ENCODE results near the gene STX2. TPM values are rescaled to one million over a fixed set of nuclear protein-coding genes. Genes with fewer than 3 reads are reported as not detected.
A peak's percentile ranks its signal among the peaks of the same experiment; 100 is the strongest.
"Not testable (repeated sequence)": the region's sequence is repeated elsewhere in the genome, so short reads cannot be mapped to it uniquely, and the experiment has no call there.

The STX2 gene
- total RNA-seq, 2 experiments from 2014 or later: 22.4 to 23.0 TPM

DNA sequence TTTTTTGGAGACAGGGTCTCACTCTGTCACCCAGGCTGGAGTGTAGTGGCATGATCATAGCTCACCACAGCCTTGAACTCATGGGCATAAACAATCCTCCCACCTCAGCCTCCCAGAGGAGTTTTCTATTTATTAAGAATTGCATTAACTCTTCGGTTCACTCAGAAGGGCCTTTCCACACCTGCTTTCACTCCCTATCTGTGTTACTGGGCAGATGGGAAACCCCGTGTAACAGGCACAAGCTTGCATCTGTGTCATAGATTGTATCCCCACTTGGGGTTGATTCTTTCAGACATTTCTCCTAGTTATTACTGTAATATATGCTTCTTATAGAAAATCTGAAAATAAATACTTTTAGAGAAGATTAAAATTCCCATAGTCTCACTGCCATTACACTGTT lies 38.7 kb downstream of the STX2 start:
- ChIA-PET POLR2A (interaction anchor here (1.2 kb wide), 1 partner anchor 36 kb away, joined by 4 read pairs; no protein-coding TSS in a partner anchor), CTCF (interaction anchor here (0.8 to 1.9 kb wide), 2 partner anchors 20 to 99 kb away, joined by 3 to 5 read pairs; no protein-coding TSS in a partner anchor)
- H3K9me3 Mint-ChIP-seq: no peaks in the 10 kb centered on the region
- H3K4me3 Mint-ChIP-seq: no peak overlapping the region
- peaks cover 60% of the 10 kb centered on the region for H3K36me3 Mint-ChIP-seq (ENCODE audit: low read depth)
- DNase-seq: no peak
- H3K27me3 Mint-ChIP-seq: no peaks in the 10 kb centered on the region
- peaks cover 23% of the 10 kb centered on the region for H3K4me1 Mint-ChIP-seq
- H3K27ac Mint-ChIP-seq: no peak overlapping the region

DNA sequence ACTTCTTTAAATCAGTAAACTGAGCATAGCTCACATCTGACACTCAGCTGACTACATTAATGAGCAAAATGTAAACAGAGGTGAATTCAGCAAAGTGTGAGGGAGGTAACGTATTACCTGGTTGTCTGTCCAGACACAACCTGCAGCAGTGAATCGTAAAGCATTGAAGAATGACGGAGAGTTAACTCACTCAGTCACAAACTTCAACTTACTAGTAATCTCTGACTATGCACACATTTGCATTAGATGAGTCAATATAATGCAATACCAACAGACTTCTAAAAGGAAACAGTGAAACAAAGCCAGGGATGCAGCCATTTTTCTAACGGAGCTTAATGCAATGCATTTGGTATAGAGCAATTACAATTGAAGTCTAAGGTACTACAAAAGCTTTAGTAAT lies 40.0 kb downstream of the STX2 start:
- CTCF ChIA-PET: interaction anchor here (1.9 kb wide), 2 partner anchors 21 to 27 kb away, joined by 5 read pairs; no protein-coding TSS in a partner anchor
- Mint-ChIP-seq H3K9me3 (no peaks in the 10 kb centered on the region), H3K4me3 (no peak overlapping the region), H3K27ac (no peak overlapping the region), H3K4me1 (peaks cover 18% of the 10 kb centered on the region), H3K27me3 (no peaks in the 10 kb centered on the region), H3K36me3 (ENCODE audit: low read depth) (peaks cover 53% of the 10 kb centered on the region)
- POLR2A ChIA-PET: interaction anchor here (0.7 kb wide), 1 partner anchor 229 kb away, joined by 3 read pairs; no protein-coding TSS in a partner anchor
- no peak for DNase-seq

DNA sequence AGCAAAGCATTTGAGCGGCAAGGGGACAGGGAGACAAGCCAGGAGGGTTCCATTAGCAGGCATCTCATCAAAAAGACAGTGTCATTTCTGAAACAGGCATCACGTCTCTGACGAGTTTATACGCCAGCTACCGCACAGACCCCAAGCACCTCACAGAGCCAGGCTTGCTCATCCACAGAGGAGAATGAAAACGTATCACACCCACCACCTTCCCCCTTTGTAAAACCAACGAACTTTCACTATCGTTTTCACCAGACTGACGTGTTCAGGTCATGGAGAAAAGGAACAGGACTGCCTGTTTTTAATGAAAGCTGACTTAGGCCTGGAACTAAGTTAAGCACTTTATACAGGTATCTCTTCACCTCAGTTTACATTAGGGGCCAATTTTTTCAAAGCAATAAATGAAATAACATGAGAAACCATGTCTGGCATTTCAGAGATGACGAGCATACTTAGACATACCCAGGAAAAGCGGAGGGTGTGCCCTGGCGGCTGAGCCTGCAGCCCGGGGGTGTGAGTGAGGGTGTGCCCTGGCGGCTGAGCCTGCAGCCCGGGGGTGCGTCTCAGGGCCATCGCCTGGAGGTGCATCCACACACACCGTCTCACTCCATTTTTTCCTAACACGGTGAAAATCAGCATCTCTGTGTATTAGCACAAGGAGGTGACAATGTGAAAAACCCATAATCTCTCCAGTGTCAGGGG lies 41.9 kb downstream of the STX2 start:
- H3K36me3 Mint-ChIP-seq (ENCODE audit: low read depth): peaks cover 52% of the 10 kb centered on the region
- H3K27me3 Mint-ChIP-seq: no peaks in the 10 kb centered on the region
- peak; percentile 64 for DNase-seq
- peak overlapping the region; percentile 65 for H3K4me3 Mint-ChIP-seq
- H3K4me1 Mint-ChIP-seq: peaks cover 22% of the 10 kb centered on the region
- POLR2A ChIA-PET: interaction anchor here (0.9 to 1.4 kb wide), 3 partner anchors 10 to 74 kb away, joined by 3 to 5 read pairs (median 5); no protein-coding TSS in a partner anchor
- H3K27ac Mint-ChIP-seq: peak overlapping the region; percentile 85
- CTCF ChIA-PET: interaction anchor here (0.9 to 1.1 kb wide), 2 partner anchors 23 to 29 kb away, joined by 5 read pairs; no protein-coding TSS in a partner anchor
- no peaks in the 10 kb centered on the region for H3K9me3 Mint-ChIP-seq

DNA sequence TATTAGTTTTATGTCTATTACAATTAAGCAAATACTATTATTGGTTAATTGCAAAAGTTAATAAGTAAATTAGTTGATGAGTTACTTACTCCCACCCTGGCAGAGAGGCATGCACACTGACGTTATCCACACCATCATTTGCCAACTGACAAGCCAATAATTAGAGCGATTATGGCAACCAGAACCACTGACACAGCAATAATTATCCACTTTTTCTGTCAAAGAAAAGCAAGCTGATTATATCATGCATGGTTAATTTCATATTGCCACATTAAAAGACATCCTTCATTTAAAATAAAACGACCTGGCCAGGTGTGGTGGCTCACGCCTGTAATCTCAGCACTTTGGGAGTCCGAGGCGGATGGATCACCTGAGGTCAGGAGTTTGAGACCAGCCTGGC lies 43.1 kb downstream of the STX2 start:
- CTCF ChIA-PET: interaction anchor here (0.8 kb wide), 1 partner anchor 48 kb away, joined by 3 read pairs; no protein-coding TSS in a partner anchor
- H3K36me3 Mint-ChIP-seq (ENCODE audit: low read depth): peaks cover 50% of the 10 kb centered on the region
- peaks cover 22% of the 10 kb centered on the region for H3K4me1 Mint-ChIP-seq
- DNase-seq: no peak
- no peaks in the 10 kb centered on the region for H3K27me3 Mint-ChIP-seq
- no peak overlapping the region for H3K4me3 Mint-ChIP-seq
- POLR2A ChIA-PET: interaction anchor here (0.9 to 1.4 kb wide), 2 partner anchors 9 to 75 kb away, joined by 3 to 5 read pairs; no protein-coding TSS in a partner anchor
- H3K9me3 Mint-ChIP-seq: no peaks in the 10 kb centered on the region
- H3K27ac Mint-ChIP-seq: no peak overlapping the region

DNA sequence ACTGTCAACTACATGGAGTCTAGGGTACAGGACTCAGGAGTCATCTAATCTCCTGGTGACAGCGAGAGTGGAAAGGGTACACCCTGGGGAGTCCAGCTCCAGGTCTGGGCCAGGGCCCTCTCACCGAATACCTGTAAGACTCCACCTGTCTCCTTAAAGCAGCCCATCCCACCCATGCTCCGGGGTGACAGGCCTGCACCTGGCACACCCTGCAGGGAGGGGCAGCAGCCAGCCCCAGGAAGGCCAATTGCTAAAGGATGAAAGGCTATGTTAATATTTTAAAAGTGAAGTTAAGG lies 45.5 kb downstream of the STX2 start:
- Mint-ChIP-seq H3K27me3 (no peaks in the 10 kb centered on the region), H3K4me3 (no peak overlapping the region), H3K27ac (peak overlapping the region; percentile 31), H3K36me3 (ENCODE audit: low read depth) (peaks cover 40% of the 10 kb centered on the region), H3K4me1 (peaks cover 22% of the 10 kb centered on the region), H3K9me3 (no peaks in the 10 kb centered on the region)
- DNase-seq: no peak
- POLR2A ChIA-PET: no interaction called here
- CTCF ChIA-PET: no interaction called here

DNA sequence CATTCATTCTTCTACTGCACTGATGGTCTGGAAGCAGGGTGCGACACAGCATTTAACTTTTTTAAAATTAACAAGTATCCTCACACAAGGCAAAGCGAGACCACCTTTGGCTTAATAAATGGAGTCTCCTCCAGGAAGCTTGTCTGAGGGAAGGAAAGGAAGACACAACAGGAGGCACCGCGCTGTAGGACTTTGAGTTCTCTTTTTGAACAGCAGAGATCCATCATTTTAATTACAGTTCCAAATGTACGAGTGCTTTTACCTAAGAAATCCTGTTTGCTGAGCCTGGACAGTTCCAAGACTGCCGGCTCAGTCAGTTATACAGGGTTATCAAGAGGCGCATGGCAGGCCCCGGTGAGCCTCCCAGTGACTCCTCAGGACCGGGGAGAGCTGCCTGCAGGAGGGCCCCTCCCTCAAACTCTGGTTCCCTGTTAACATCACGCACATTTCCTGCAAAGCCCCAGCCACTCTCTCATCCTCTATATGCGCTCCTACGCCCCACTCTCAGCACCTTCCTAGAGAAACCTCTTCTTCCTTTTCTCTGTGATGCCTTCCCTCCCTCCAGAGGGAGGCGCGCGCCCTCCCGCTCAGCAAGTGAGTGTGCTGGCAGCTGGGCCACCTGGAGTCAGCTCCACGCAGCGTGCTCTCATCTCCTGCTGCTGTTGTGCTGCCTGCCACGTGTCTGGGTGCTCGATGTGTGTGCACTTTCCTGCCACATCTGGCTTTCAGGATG lies 46.1 kb downstream of the STX2 start:
- DNase-seq: no peak
- Mint-ChIP-seq H3K4me1 (peaks cover 20% of the 10 kb centered on the region), H3K9me3 (no peaks in the 10 kb centered on the region), H3K27me3 (no peaks in the 10 kb centered on the region), H3K36me3 (ENCODE audit: low read depth) (peaks cover 42% of the 10 kb centered on the region), H3K4me3 (no peak overlapping the region), H3K27ac (peak overlapping the region; percentile 31)
- ChIA-PET CTCF (no interaction called here), POLR2A (no interaction called here)

DNA sequence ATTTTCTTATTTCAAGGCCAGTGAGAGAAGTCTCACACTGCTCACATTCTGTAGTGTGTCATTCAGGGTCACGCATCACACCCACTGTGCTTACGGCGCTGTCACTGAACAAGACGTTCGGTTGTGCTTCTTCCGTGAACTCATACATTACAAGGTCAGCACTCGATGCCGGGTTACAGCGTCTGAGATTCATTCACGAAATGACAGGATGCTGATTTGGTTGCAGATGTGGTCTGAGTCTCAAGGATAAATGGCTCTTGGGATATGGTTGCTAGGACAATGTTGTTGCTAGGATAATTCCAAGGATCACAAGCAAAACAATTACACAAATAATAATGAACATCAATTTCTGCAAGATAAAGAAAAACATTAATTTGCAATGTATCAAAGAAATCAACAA lies 47.4 kb downstream of the STX2 start:
- Mint-ChIP-seq H3K27ac (no peak overlapping the region), H3K36me3 (ENCODE audit: low read depth) (peaks cover 38% of the 10 kb centered on the region), H3K27me3 (no peaks in the 10 kb centered on the region), H3K9me3 (no peaks in the 10 kb centered on the region), H3K4me1 (peaks cover 6% of the 10 kb centered on the region), H3K4me3 (no peak overlapping the region)
- ChIA-PET POLR2A (no interaction called here), CTCF (no interaction called here)
- no peak for DNase-seq

DNA sequence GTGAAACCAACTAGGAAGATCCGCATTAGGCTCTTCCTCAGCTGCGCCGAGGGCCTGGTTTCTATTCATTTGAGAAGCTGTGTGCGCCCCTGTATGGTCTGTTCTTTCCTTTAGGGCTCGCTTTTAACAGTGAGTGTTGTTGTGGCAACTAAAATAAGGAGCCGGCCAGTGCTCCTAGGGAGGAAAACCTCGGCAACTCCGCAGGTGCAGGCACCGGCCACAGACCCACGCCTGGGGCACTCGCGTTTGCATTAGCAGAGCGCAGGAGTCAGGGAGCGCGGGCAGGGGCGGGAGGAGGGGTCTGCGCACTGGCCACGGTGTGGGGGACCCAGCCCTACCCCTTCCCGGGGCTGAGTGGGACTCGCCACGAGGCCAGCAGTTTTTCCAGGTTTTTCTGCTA lies 50.5 kb downstream of the STX2 start:
- CTCF ChIA-PET: no interaction called here
- no peaks in the 10 kb centered on the region for H3K27me3 Mint-ChIP-seq
- POLR2A ChIA-PET: no interaction called here
- DNase-seq: no peak
- H3K27ac Mint-ChIP-seq: no peak overlapping the region
- peaks cover 7% of the 10 kb centered on the region for H3K9me3 Mint-ChIP-seq
- H3K4me3 Mint-ChIP-seq: no peak overlapping the region
- peaks cover 45% of the 10 kb centered on the region for H3K36me3 Mint-ChIP-seq (ENCODE audit: low read depth)
- H3K4me1 Mint-ChIP-seq: peaks cover 3% of the 10 kb centered on the region

DNA sequence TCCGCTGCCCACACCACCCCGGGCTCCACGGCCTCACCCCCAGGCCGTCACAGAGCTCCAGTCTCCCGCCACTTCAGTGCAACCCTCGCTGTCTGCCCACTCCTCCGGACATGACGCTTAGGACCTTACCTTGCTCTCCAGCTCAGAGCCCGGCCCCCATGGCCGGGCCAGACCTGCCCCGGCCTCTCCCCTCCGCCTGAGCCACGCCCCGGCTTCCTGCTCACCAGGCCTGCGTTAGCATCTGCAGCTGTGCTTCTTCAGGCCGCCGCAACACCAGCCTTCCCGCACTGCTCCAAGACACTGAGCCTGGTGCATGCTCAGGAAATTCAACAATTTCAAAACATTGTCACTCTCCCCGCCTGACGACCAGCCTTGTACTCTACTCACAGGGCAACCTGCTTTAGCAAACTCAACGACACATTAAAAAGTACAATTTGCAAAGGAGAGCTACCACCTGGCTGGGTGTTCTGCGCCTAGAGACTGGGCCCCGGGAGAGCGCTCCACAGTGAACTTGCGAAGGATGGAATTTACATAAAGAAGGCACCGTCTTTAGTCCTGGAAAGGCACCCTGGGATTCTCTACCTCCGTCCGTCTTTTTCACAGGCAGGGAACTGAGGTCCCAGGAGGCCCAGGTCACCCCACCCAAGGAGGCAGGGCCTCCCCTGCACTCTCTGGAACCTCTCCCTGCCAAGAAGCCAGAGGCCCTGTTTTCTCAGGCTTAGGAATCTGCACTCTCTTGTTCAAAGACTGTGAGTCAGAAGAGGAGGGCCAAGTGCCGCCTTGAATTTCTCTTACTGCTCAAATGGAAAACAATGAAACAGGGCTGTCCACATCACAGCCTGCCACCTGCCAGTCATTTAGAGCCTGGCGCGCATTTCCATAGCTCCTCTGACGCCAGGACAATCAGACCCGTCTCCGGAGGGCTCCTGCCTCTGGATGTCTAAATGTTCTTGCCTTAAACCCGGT lies 51.3 kb downstream of the STX2 start:
- H3K4me3 Mint-ChIP-seq: no peak overlapping the region
- peaks cover 42% of the 10 kb centered on the region for H3K36me3 Mint-ChIP-seq (ENCODE audit: low read depth)
- peaks cover 7% of the 10 kb centered on the region for H3K9me3 Mint-ChIP-seq
- H3K27ac Mint-ChIP-seq: no peak overlapping the region
- no peaks in the 10 kb centered on the region for H3K27me3 Mint-ChIP-seq
- no peak for DNase-seq
- no peaks in the 10 kb centered on the region for H3K4me1 Mint-ChIP-seq
- ChIA-PET POLR2A (interaction anchor here (0.8 kb wide), 1 partner anchor 9 kb away, joined by 5 read pairs; no protein-coding TSS in a partner anchor), CTCF (no interaction called here)

DNA sequence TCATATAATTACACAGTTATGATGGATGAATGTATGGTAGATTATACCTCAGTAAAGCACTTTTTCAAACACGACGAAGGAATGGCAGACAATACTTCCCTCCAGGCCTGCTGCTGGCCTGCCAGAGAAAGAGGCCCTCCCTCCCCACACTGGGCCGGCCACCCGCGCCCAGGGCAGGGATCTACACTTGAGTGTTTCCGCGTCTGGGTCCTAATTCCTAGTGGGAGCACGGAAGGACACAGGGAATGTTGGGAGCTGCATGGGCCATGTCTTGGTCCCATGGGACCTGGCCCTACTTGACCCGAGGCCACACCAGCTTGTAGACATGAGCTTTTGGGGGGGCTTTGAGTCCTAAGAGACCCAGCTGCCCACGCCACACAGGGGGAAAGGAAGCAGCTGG lies 52.0 kb downstream of the STX2 start:
- ChIA-PET POLR2A (interaction anchor here (0.8 kb wide), 1 partner anchor 10 kb away, joined by 5 read pairs; no protein-coding TSS in a partner anchor), CTCF (no interaction called here)
- Mint-ChIP-seq H3K4me1 (no peaks in the 10 kb centered on the region), H3K36me3 (ENCODE audit: low read depth) (peaks cover 40% of the 10 kb centered on the region), H3K27me3 (no peaks in the 10 kb centered on the region), H3K9me3 (peaks cover 7% of the 10 kb centered on the region), H3K4me3 (no peak overlapping the region), H3K27ac (no peak overlapping the region)
- no peak for DNase-seq

DNA sequence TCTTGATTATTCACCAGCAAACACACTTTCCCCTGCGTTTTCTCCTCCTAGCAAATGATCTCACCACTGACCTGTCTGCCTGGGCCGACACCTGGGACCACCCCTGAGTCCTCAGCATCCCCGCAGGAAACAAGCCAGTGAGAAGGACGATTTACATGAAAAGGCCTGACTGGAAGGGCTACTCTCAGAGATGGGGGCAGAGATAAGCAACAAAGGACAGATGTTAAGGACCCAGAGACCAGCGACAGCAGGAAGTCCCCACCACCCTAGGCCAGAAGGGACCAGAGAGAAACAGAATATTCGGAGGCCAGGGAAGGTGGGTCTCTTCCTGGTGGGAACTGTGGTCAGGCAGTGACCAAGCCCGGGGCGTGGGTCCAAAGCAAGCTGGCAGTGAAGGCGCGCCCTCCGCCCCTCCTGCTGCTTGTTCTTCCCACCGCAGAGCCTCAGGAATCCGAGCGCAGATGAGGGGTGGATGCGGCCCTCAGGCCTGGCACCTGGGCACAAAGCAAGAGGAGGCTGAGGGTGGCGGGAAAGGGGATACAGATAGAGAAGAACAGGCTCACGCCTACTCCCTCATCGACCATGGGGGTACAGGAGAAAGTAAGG lies 55.8 kb downstream of the STX2 start:
- Mint-ChIP-seq H3K9me3 (peaks cover 7% of the 10 kb centered on the region), H3K36me3 (ENCODE audit: low read depth) (peaks cover 27% of the 10 kb centered on the region), H3K27ac (no peak overlapping the region), H3K4me3 (no peak overlapping the region), H3K4me1 (no peaks in the 10 kb centered on the region), H3K27me3 (peaks cover 2% of the 10 kb centered on the region)
- POLR2A ChIA-PET: no interaction called here
- no peak for DNase-seq
- CTCF ChIA-PET: no interaction called here

DNA sequence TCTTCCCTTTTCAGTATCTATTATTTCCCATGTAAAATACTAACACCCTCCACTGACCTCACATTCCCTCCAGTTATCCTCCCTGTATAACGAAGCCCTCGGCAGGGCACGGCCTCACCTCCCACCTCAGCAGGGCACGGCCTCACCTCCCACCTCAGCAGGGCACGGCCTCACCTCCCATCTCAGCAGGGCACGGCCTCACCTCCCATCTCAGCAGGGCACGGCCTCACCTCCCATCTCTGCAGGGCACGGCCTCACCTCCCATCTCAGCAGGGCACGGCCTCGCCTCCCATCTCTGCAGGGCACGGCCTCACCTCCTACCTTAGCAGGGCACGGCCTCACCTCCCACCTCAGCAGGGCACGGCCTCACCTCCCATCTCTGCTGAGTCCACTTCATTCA lies 56.8 kb downstream of the STX2 start:
- H3K27me3 Mint-ChIP-seq, H3K4me3 Mint-ChIP-seq, H3K4me1 Mint-ChIP-seq, CTCF ChIA-PET, H3K27ac Mint-ChIP-seq, DNase-seq, POLR2A ChIA-PET, H3K9me3 Mint-ChIP-seq: not testable (repeated sequence)
- peaks cover 20% of the 10 kb centered on the region for H3K36me3 Mint-ChIP-seq (ENCODE audit: low read depth)

Data from activated CD4-positive, alpha-beta memory T cell treated with anti-CD3 and anti-CD28 coated beads, Interleukin-2, amount 10 ng/mL, durations not matched to agents 7 days and 5 days (primary cell).